ENCODE data around the gene ZFP69.

ZFP69 gene

DNA sequence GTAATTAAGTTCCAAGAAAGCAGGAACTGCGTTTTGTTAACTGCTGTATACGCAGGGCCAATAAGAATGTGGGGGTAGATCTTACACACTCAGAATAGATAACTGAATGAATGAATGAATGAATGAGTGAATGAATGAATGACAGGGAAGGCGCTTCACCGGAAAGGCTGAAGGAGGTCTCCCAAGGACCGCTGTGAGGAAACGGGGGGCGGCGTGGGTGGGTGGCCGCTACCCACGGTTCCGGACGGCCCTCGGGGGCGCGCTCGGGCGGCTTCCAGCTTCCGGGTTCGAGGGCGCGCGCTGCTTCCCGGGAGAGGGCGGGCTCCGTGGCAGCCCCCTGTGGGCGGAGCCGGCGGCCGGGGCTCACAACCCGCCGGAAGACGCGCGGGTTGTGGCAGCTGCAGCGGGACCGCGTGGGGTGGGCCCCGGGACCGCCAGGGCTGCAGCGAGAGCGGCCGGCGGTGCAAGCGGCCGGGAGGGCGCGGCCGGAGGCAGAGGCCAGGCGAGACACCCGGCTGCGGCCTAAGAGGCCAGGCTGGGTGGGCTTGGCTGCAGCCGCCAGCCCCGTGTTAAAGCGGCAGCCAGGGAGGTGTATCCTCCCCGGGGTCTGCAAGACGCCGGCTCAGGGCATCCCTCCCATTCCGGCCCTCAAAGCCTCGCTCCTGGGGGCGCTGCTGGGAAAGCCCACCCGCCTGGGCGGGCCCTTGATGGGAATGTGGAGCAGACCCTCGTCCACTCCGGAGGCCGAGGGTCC is at the start of gene ZFP69:
TSS of gene ZFP69 (plus strand) at position 367 of the 754 bp plus-strand sequence. CDS start 2,072 bp downstream, outside the sequence.
- DNase-seq (ENCODE audit: extremely low read depth, low read depth): no peak
- TF ChIP-seq, protein P1, sequence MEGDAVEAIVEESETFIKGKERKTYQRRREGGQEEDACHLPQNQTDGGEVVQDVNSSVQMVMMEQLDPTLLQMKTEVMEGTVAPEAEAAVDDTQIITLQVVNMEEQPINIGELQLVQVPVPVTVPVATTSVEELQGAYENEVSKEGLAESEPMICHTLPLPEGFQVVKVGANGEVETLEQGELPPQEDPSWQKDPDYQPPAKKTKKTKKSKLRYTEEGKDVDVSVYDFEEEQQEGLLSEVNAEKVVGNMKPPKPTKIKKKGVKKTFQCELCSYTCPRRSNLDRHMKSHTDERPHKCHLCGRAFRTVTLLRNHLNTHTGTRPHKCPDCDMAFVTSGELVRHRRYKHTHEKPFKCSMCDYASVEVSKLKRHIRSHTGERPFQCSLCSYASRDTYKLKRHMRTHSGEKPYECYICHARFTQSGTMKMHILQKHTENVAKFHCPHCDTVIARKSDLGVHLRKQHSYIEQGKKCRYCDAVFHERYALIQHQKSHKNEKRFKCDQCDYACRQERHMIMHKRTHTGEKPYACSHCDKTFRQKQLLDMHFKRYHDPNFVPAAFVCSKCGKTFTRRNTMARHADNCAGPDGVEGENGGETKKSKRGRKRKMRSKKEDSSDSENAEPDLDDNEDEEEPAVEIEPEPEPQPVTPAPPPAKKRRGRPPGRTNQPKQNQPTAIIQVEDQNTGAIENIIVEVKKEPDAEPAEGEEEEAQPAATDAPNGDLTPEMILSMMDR (IDR thresholded peaks at IDR 0.05; ENCODE audit: low read depth, low read length, missing control alignments): no peak
- peak within 1 kb of the TSS; percentile 65 for H3K4me3 ChIP-seq (replicated peaks; ENCODE audit: low read depth, low read length)

DNA sequence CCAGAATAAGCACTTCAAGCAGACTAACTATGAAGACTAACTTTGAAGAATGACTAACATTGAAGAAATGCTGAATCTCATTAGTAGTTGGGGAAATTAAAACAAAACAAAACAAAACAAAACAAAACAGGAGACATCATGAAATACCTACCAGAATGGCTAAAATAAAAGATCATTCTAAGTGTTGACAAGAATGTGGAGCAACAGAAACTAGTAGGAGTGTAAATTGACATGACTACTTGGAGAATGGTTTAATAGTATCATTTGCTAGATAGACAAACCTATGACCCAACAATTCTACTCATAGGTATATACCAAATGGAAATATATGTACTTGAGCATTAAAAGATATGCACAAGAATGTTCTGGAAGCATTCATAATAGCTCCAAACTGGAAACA is 45.7 kb upstream of the ZFP69 start:
- DNase-seq (ENCODE audit: extremely low read depth, low read depth): no peak
- no peak overlapping the region for H3K4me3 ChIP-seq (replicated peaks; ENCODE audit: low read depth, low read length)
- TF ChIP-seq, protein P1 (IDR thresholded peaks at IDR 0.05; ENCODE audit: low read depth, low read length, missing control alignments): no peak

DNA sequence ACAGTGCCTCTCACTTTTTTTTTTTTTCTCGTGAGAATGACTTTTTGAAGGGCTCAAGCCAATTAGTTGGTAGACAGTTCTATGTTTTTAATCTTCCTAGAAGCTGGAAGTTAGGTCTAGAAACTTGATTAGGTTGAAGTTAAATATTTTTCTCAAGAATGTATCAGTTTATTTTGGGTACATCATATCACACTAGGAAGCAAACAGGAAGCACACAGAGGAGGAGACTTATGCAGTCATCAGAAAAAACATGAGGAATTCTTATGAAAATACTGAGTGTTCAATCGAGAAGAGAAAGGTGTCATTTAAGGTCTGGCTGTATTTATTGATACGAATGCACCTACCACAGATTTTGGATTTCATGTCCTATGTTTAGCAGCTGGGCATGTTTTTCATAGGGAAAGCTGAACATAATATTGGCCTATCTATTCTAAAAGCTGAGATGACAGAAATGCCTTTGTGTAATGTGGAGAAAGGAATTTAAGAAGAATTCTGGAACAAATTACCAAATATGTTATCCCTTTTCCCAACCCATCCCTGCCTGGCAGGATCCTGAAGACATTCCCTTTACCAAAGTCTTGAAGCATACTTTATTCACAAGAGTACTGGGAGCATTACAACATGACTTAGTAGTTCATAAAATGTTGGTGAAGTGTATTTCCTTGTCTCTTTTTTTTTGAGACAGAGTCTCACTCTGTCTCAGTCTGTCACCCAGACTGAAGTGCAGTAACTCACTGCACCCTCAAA is 44.3 kb upstream of the ZFP69 start:
- H3K4me3 ChIP-seq (replicated peaks; ENCODE audit: low read depth, low read length): no peak overlapping the region
- TF ChIP-seq, protein P1 (IDR thresholded peaks at IDR 0.05; ENCODE audit: low read depth, low read length, missing control alignments): no peak
- DNase-seq (ENCODE audit: extremely low read depth, low read depth): no peak

DNA sequence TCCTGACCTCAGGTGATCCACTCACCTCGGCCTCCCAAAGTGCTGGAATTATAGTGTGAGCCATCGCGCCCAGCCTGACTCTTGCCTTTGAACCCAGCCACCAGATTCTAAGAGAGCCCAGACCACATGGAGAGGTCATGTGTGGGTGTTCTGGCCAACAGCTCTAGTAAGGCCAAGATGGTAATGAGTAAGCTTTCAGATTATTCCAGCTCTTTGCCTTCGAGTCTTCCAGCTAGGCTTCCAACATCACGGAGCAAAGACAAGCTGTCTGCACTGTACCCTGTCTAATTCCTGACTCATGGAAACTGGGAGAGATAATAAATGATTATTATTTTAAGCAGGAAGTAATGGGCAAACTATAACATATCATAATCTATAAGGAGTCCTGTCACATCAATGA is 41.6 kb upstream of the ZFP69 start:
- TF ChIP-seq, protein P1 (IDR thresholded peaks at IDR 0.05; ENCODE audit: low read depth, low read length, missing control alignments): no peak
- no peak for DNase-seq (ENCODE audit: extremely low read depth, low read depth)
- no peak overlapping the region for H3K4me3 ChIP-seq (replicated peaks; ENCODE audit: low read depth, low read length)

DNA sequence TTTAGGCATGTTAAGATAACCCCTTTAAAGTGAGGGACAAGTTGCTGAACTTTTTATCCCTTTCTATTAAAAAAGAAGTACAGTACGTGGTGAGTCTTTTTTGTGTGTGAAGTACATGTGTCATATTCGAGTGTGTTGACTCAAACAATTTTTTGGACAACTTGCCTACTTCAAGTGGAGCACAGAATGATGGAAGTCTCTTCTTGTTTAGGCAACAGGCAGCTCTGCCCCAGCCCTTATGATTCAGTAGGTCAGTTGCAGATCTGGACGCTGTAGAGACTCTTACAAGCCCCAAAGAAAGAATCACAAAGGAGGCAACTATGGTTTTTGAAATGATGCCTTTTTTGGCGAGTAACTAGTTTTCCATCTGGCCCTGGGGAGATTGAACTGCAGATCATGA is 41.2 kb upstream of the ZFP69 start:
- DNase-seq (ENCODE audit: extremely low read depth, low read depth): no peak
- TF ChIP-seq, protein P1 (IDR thresholded peaks at IDR 0.05; ENCODE audit: low read depth, low read length, missing control alignments): no peak
- no peak overlapping the region for H3K4me3 ChIP-seq (replicated peaks; ENCODE audit: low read depth, low read length)

DNA sequence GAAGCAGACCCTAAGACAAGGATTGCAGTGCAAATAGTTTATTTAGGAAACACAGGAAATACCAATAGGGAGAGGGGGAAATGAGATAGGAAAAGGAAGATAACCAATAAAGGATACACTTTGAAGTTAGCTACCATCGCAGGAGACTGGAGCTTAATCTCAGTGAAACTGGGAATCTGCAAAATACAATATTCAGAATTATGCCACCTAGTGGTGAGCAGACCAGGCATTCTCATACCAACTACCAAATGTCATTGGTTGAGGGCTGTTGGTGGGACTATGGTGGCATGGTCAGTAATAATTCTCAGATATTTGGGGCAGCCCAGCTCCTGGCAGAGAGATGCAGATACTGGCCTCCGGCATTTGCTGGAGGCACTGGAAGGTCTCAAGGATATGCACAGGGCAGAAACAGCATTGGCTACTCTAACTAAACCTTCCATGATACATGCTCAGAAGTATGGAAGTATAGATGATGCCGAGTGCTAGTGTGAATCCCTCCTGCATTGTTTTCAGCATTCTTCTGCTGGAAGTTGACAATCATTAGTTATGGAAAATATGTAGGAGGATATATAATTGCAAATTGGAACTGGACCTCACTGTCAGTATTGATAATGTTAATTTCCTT is 38.6 kb upstream of the ZFP69 start:
- DNase-seq (ENCODE audit: extremely low read depth, low read depth): no peak
- TF ChIP-seq, protein P1 (IDR thresholded peaks at IDR 0.05; ENCODE audit: low read depth, low read length, missing control alignments): peak; percentile 61
- H3K4me3 ChIP-seq (replicated peaks; ENCODE audit: low read depth, low read length): no peak overlapping the region

Measured in HFF-Myc (cell line).